K562 (cell line): Measurements from ENCODE around the gene GAGE12F. TPM values are rescaled to one million over a fixed set of nuclear protein-coding genes. Genes with fewer than 3 reads are reported as not detected.
"Not testable (repeated sequence)": the region's sequence is repeated elsewhere in the genome, so short reads cannot be mapped to it uniquely, and the experiment has no call there.

Experiments used
- ATAC-seq: fragments of 200-7000 bp; cut with Tn5 transposase; 3 replicates; pipeline ENCODE4 v1.9.1; 2020; ENCODE audit warnings: moderate library complexity
- BruUV-seq: library from RNA; stranded (reverse); fragments of 400-500 nt; replicated peaks from 2 replicates; lab custom pipeline; 2021; lab: Mats Ljungman, UMichigan
- CTCF ChIA-PET: fragments of 300-600 bp; formaldehyde crosslinking; extraction: SDS; loops from one replicate; lab custom pipeline; 2021; ENCODE audit warnings: low intra/inter-chr PET ratio; lab: Yijun Ruan, JAX
- POLR2A ChIA-PET: fragments of 300-600, 350-650 bp; sonication (Branson Sonifier 250); formaldehyde crosslinking; extraction: SDS; loops from one replicate; lab custom pipeline; 2021; ENCODE audit warnings: antibody characterized with exemption, inconsistent platforms; lab: Yijun Ruan, JAX
- DNase-seq, 4 experiments: peaks; one replicate each; pipeline versions ENCODE4 v3.0.0 to v3.0.0-alpha.2; 2011 to 2018; ENCODE audit warnings: low spot score in 3 of 4, mixed read lengths in 3 of 4; ENCODE audit errors: extremely low read depth in 1 of 4
- FAIRE-seq: peaks from 2 replicates; lab custom pipeline; 2011; peaks lifted over from hg19 to GRCh38; lab: Jason Lieb, UNC
- H2AFZ ChIP-seq: 2 replicates; pipeline ENCODE4 v1.6.0; 2011; ENCODE audit warnings: low read depth, low read length, control low read depth, inconsistent platforms
- H3K27ac ChIP-seq: fragments of 200-600 bp; 3 replicates; pipeline ENCODE4 v1.8.0; 2011; ENCODE audit warnings: low read depth, mild to moderate bottlenecking, control low read depth, inconsistent platforms, low read length, moderate library complexity, mixed read lengths; ENCODE audit errors: extremely low read depth
- H3K27me3 ChIP-seq, 2 experiments: fragments of 300-600 bp in 1 of 2; 2 replicates in 1 of 2; 3 replicates in 1 of 2; pipeline versions ENCODE4 v1.6.0 to v1.8.0; 2011; ENCODE audit warnings: inconsistent platforms in 2 of 2, low read length in 2 of 2, mild to moderate bottlenecking in 1 of 2, mixed read lengths in 1 of 2, moderate library complexity in 1 of 2; ENCODE audit not compliant: control insufficient read depth in 2 of 2, insufficient read depth in 2 of 2
- H3K36me3 ChIP-seq: fragments of 300-600 bp; 3 replicates; pipeline ENCODE4 v1.8.0; 2011; ENCODE audit warnings: mild to moderate bottlenecking, low read length, inconsistent platforms; ENCODE audit not compliant: control insufficient read depth, insufficient read depth
- H3K4me1 ChIP-seq, 2 experiments: fragments of 200-600 bp in 1 of 2; replicated peaks in 1 of 2; 2 replicates in 1 of 2; 3 replicates in 1 of 2; pipeline versions ENCODE4 v1.5.1 to v1.8.0; 2011; ENCODE audit warnings: inconsistent platforms in 2 of 2, low read length in 2 of 2, mild to moderate bottlenecking in 1 of 2, mixed read lengths in 1 of 2, moderate library complexity in 1 of 2; ENCODE audit not compliant: control insufficient read depth in 2 of 2, insufficient read depth in 2 of 2
- H3K4me2 ChIP-seq: 2 replicates; pipeline ENCODE4 v1.6.1; 2011; ENCODE audit warnings: low read length, control low read depth, inconsistent platforms, mixed read lengths; ENCODE audit not compliant: insufficient read depth
- H3K4me3 ChIP-seq: fragments of 200-600 bp; sonication (generic), shearing (Covaris generic); 2 replicates; pipeline ENCODE4 v1.5.1; 2016; ENCODE audit warnings: control low read depth, inconsistent platforms
- H3K79me2 ChIP-seq: fragments of 200-600 bp; 3 replicates; pipeline ENCODE4 v1.8.0; 2011; ENCODE audit warnings: low read length, inconsistent platforms; ENCODE audit not compliant: control insufficient read depth, insufficient read depth
- H3K9ac ChIP-seq, 2 experiments: 2 replicates each; pipeline versions ENCODE4 v1.6.0 to v1.6.1; 2011; ENCODE audit warnings: low read depth in 2 of 2, low read length in 2 of 2, control low read depth in 1 of 2, inconsistent platforms in 1 of 2, mild to moderate bottlenecking in 1 of 2, mixed read lengths in 1 of 2; ENCODE audit not compliant: insufficient read depth in 1 of 2
- H3K9me1 ChIP-seq: one replicate; pipeline ENCODE4 v1.6.0; 2011; ENCODE audit warnings: inconsistent platforms, mild to moderate bottlenecking, low read length, moderate library complexity; ENCODE audit not compliant: control insufficient read depth, insufficient read depth
- H3K9me3 ChIP-seq: replicated peaks from 2 replicates; pipeline ENCODE4 v1.5.1; 2011; ENCODE audit warnings: low read depth, low read length, inconsistent platforms; ENCODE audit not compliant: control insufficient read depth, insufficient read depth
- H4K20me1 ChIP-seq: replicated peaks from 2 replicates; pipeline ENCODE4 v1.6.1; 2011; ENCODE audit warnings: low read length, inconsistent platforms, mixed read lengths; ENCODE audit not compliant: control insufficient read depth, insufficient read depth
- whole genome bisulfite sequencing: fragments of 100-300 bp; shearing (Covaris generic); methylation state at CpG from one replicate; pipeline ENCODE4 v1.1.6; 2016; ENCODE audit warnings: low coverage, mixed read lengths; ENCODE audit not compliant: insufficient coverage; ENCODE audit errors: missing lambda C conversion rate; 5-methylcytosine and 5-hydroxymethylcytosine counted together
- in situ Hi-C: fragments of 300-500 bp; cut with MboI; formaldehyde crosslinking; loops from 4 replicates; pipeline ENCODE4 v1.15.0; 2018; ENCODE audit warnings: inconsistent platforms, mixed read lengths
- intact Hi-C: fragments of 100-400 bp; cut with micrococcal nuclease; formaldehyde crosslinking; loops from 2 replicates; pipeline ENCODE4 v1.14.2; 2022
- polyA plus RNA-seq, 8 experiments: library from polyadenylated mRNA; depleted of rRNA in 4 of 8; stranded (reverse) in 5 of 8; unstranded in 3 of 8; fragments of >200 nt; fragmentation: Nextera tagmentation in 2 of 8; fragmentation: Illumina TruSeq in 1 of 8; extraction: Ambion mirVana in 2 of 8; extraction: Trizol in 1 of 8; gene quantifications; 2 replicates each; pipeline versions ENCODE4 v1.2.1 to v1.2.3, GENCODE V29; 2011 to 2014; ENCODE audit warnings: inconsistent platforms in 1 of 8, missing spikeins in 1 of 8
- total RNA-seq, 7 experiments: library from RNA; depleted of rRNA in 6 of 7; stranded (reverse); fragments of >200 nt in 6 of 7; fragmentation: Illumina TruSeq in 2 of 7; extraction: Trizol in 2 of 7; gene quantifications; 2 replicates each; pipeline versions ENCODE4 v1.2.1 to v1.2.3, GENCODE V29; 2011 to 2021; ENCODE audit warnings: low replicate concordance in 1 of 7

Gene GAGE12F
- total and polyA plus RNA-seq, 9 of the 15 experiments (the other 6 are each of a cell fraction or from before 2014, with no cell fraction given): 0.77 to 531 (median 10.7) TPM; not detected in 1

DNA sequence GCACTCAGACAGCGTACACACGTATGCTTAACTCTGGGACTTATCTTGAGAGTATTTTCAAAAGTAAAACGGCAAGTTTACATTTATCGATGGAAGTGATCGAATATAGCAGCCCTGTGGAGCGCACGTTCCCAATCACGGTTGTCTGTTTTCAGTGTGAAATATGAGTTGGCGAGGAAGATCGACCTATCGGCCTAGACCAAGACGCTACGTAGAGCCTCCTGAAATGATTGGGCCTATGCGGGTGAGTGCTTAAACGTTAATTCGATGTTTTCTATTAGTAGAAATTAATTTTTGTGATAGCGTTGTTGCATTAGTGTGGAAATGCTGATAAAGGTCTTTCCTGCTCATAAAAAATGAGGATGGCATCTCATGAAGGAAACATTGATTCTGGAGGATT is 29.8 kb downstream of the GAGE12F start:
- intact Hi-C loops, POLR2A ChIA-PET, H2AFZ ChIP-seq, H3K4me3 ChIP-seq, H3K27ac ChIP-seq, H3K36me3 ChIP-seq, FAIRE-seq, H3K79me2 ChIP-seq, BruUV-seq, H3K9me1 ChIP-seq, CTCF ChIA-PET, H4K20me1 ChIP-seq, in situ Hi-C loops, H3K4me1 ChIP-seq, ATAC-seq, DNase-seq, H3K4me2 ChIP-seq, H3K9ac ChIP-seq, H3K9me3 ChIP-seq, H3K27me3 ChIP-seq: not testable (repeated sequence)
- 55% methylated on average over 10 of the region's 17 CpGs for WGBS

DNA sequence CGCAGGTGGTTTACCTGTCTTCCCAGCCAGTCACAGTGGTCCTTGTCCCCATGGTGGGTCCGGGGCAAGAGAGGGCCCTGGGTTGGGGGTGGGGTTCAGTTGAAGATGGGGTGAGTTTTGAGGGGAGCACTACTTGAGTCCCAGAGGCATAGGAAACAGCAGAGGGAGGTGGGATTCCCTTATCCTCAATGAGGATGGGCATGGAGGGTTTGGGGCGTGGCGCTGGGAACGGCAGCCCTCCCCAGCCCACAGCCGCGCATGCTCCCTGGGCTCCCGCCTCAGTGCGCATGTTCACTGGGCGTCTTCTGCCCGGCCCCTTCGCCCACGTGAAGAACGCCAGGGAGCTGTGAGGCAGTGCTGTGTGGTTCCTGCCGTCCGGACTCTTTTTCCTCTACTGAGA is 38.1 kb downstream of the GAGE12F start, which contains the start of gene GAGE1:
TSS of gene GAGE1 (plus strand) at position 301 of the 400 bp plus-strand sequence. CDS start 1,155 bp downstream, outside the sequence.
- H3K9me3 ChIP-seq, H3K4me2 ChIP-seq, DNase-seq, H3K4me3 ChIP-seq, BruUV-seq, H3K27me3 ChIP-seq, H3K36me3 ChIP-seq, FAIRE-seq, H3K9me1 ChIP-seq, H4K20me1 ChIP-seq, H2AFZ ChIP-seq, H3K79me2 ChIP-seq, H3K27ac ChIP-seq, H3K9ac ChIP-seq, POLR2A ChIA-PET, CTCF ChIA-PET, ATAC-seq, in situ Hi-C loops, intact Hi-C loops, H3K4me1 ChIP-seq: not testable (repeated sequence)
- WGBS: no CpG with 5 or more reads among the region's 16 CpGs
